Measurements from ENCODE around the gene CPN1.
A peak's percentile ranks its signal among the peaks of the same experiment; 100 is the strongest.

Gene CPN1

GRCh38 chr10:100076750-100077149 is 4.9 kb downstream of the CPN1 start:
- peaks cover 5% of the 10 kb centered on the region; the same call in 1 of the 2 replicates for H4K20me1 ChIP-seq (ENCODE audit: insufficient read depth, low read length)
- no peaks in the 10 kb centered on the region for H3K9me3 ChIP-seq (ENCODE audit: insufficient read depth, low read length)
- no peaks in the 10 kb centered on the region for H3K27me3 ChIP-seq (ENCODE audit: low read depth, low read length)
- H3K36me3 ChIP-seq (replicated peaks; ENCODE audit: low read depth, low read length), result no peaks in the 10 kb centered on the region
- H3K4me2 ChIP-seq (ENCODE audit: low read length), result peak overlapping the region; percentile 50
- no peaks in the 10 kb centered on the region for H3K79me2 ChIP-seq (ENCODE audit: low read length)
- no peak overlapping the region for H3K4me3 ChIP-seq (ENCODE audit: low read length)
- TF ChIP-seq CTCF (IDR thresholded peaks at IDR 0.05; ENCODE audit: low read depth, low read length), result no peak
- no peak for TF ChIP-seq EZH2phosphoT487 (IDR thresholded peaks at IDR 0.05; ENCODE audit: low read depth)
- no peak overlapping the region for H2AFZ ChIP-seq (ENCODE audit: low read depth, low read length)
- peaks cover 11% of the 10 kb centered on the region for H3K4me1 ChIP-seq (ENCODE audit: low read length)
- no peak overlapping the region for H3K9ac ChIP-seq (ENCODE audit: low read length)
- no peak overlapping the region for H3K27ac ChIP-seq (ENCODE audit: low read length)

- Histone ChIP-seq H3K9me3 (ENCODE audit: insufficient read depth, low read length) (no peaks in the 10 kb centered on the region), H3K79me2 (ENCODE audit: low read length) (no peaks in the 10 kb centered on the region), H3K4me3 (ENCODE audit: low read length) (no peak overlapping the region), H3K27ac (ENCODE audit: low read length) (no peak overlapping the region), H3K4me1 (ENCODE audit: low read length) (peaks cover 11% of the 10 kb centered on the region), H4K20me1 (ENCODE audit: insufficient read depth, low read length) (peaks cover 5% of the 10 kb centered on the region; the same call in 1 of the 2 replicates), H3K36me3 (replicated peaks; ENCODE audit: low read depth, low read length) (no peaks in the 10 kb centered on the region), H3K9ac (ENCODE audit: low read length) (no peak overlapping the region), H2AFZ (ENCODE audit: low read depth, low read length) (no peak overlapping the region), H3K27me3 (ENCODE audit: low read depth, low read length) (no peaks in the 10 kb centered on the region), H3K4me2 (ENCODE audit: low read length) (no peak overlapping the region)
- TF ChIP-seq EZH2phosphoT487 (IDR thresholded peaks at IDR 0.05; ENCODE audit: low read depth) (no peak), CTCF (IDR thresholded peaks at IDR 0.05; ENCODE audit: low read depth, low read length) (no peak)
Measured at GRCh38 chr10:100075426-100076220, 6.0 kb downstream of the CPN1 start.

GRCh38 chr10:100072514-100072913 is 9.2 kb downstream of the CPN1 start:
- Histone ChIP-seq H3K4me2 (ENCODE audit: low read length) (no peak overlapping the region), H3K9me3 (ENCODE audit: insufficient read depth, low read length) (no peaks in the 10 kb centered on the region), H3K27me3 (ENCODE audit: low read depth, low read length) (no peaks in the 10 kb centered on the region), H3K36me3 (replicated peaks; ENCODE audit: low read depth, low read length) (no peaks in the 10 kb centered on the region), H3K79me2 (ENCODE audit: low read length) (no peaks in the 10 kb centered on the region), H3K4me3 (ENCODE audit: low read length) (no peak overlapping the region), H2AFZ (ENCODE audit: low read depth, low read length) (no peak overlapping the region), H3K9ac (ENCODE audit: low read length) (no peak overlapping the region), H3K27ac (ENCODE audit: low read length) (no peak overlapping the region), H3K4me1 (ENCODE audit: low read length) (peaks cover 11% of the 10 kb centered on the region), H4K20me1 (ENCODE audit: insufficient read depth, low read length) (peaks cover 5% of the 10 kb centered on the region; the same call in 1 of the 2 replicates)
- no peak for TF ChIP-seq CTCF (IDR thresholded peaks at IDR 0.05; ENCODE audit: low read depth, low read length)

GRCh38 chr10:100071529-100071928 is 10.1 kb downstream of the CPN1 start:
- no peaks in the 10 kb centered on the region for H3K79me2 ChIP-seq (ENCODE audit: low read length)
- H4K20me1 ChIP-seq (ENCODE audit: insufficient read depth, low read length), result peaks cover 4% of the 10 kb centered on the region; the same call in 1 of the 2 replicates

More at GRCh38 chr10:100071529-100071928, 10.1 kb downstream of the CPN1 start:
- Histone ChIP-seq H3K4me3 (ENCODE audit: low read length) (no peak overlapping the region), H3K4me2 (ENCODE audit: low read length) (no peak overlapping the region), H3K36me3 (replicated peaks; ENCODE audit: low read depth, low read length) (no peaks in the 10 kb centered on the region), H3K9ac (ENCODE audit: low read length) (no peak overlapping the region), H3K9me3 (ENCODE audit: insufficient read depth, low read length) (no peaks in the 10 kb centered on the region), H3K27ac (ENCODE audit: low read length) (no peak overlapping the region), H3K27me3 (ENCODE audit: low read depth, low read length) (no peaks in the 10 kb centered on the region), H3K4me1 (ENCODE audit: low read length) (peaks cover 6% of the 10 kb centered on the region), H2AFZ (ENCODE audit: low read depth, low read length) (no peak overlapping the region)
- TF ChIP-seq CTCF (IDR thresholded peaks at IDR 0.05; ENCODE audit: low read depth, low read length), result no peak
- TF ChIP-seq EZH2phosphoT487 (IDR thresholded peaks at IDR 0.05; ENCODE audit: low read depth), result no peak
